CD4-positive, alpha-beta T cell treated with Interleukin-21 for 1 hour (primary cell): ENCODE measurements around the gene NR5A2.

ENCODE experiments used
- DNase-seq: peaks from one replicate; pipeline ENCODE4 v3.0.0-alpha.2; 2020

Gene NR5A2

DNA sequence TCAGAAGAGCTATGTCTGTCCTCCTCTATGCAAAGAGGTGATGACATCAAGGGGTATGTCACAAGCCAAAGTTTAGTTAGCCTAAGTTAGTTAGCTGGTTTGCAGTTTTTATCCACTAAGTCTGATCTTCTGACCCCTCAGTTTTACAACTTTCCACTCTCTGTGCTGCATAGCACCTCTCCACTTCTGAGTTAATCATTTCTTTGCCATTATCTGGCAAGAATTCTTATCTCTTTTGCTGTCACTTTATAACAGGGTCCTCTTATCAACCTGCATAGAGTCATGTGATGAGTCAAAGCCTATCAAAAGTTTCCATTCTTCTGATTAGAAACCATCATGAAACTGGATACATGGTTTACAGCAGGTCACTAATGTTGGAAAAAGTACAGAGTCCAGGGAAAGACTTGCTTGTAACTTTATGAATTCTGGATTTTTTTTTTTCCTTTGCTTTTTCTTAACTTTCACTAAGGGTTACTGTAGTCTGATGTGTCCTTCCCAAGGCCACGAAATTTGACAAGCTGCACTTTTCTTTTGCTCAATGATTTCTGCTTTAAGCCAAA lies at the start of gene NR5A2:
Gene NR5A2, plus strand, starts transcription at position 447 of the 560 bp plus-strand sequence. CDS start 138 bp downstream, outside the sequence.
- DNase-seq: no peak

DNA sequence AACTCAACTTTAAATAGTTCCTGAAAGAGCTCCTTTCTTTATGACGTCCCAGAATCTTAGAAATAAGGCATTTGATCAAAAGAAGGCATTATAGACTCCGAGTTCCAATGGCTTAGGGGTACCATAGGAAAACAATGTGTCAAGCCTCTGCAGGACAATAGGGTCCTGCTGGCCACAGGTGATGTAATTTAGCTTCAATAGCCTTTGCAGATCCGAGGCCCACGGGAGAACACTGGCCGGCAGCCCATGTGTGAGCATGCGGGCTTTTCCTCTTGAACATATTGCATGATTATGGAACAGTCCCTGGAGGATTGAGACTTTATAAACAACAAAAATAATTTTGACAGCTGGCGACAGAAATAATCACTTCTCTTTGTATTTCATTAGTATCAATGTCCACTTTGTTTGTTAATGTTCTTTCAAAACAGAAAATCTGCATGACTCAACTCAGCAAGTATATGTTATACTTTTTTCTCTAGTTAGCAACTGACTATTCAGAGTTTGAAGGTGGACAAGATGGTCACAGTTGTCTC lies 49.0 kb upstream of the NR5A2 start:
- DNase-seq: no peak

DNA sequence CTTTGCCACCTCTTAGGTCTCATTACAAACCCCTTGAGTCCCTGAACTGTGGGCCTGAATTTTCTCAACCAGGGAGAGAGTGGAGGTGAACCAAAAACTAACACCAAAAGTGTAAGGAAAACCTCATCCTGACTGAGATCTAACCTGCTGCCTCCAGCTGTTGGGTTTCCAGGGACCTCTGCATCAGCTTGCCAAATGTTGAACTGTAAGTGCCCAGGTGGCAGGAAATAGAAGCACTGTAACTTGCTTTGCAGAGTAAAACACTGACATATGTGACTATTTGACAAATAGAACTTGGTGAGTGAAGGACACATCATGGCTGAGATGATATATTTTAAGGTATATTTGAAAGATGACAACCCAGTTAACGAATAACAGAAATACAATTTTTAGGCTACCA lies 48.4 kb upstream of the NR5A2 start:
- DNase-seq: no peak

DNA sequence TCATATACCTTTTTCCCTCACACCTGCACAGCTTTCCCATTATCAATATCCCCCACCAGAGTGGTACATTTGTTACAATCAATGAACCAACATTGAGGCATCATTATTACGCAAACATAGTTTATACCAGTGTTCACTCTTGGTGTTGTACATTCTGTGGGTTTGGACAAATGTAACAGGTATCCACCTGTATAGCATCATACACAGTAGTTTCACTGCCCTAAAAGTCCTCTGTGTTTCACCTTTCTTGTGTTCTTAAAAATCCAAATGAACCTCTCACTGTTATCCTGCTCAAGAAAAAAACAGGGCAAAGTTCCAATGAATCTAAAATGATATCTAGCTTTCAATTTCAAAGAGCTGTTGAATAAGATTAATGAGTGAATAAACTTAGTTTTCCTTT lies 45.9 kb upstream of the NR5A2 start:
- DNase-seq: no peak

DNA sequence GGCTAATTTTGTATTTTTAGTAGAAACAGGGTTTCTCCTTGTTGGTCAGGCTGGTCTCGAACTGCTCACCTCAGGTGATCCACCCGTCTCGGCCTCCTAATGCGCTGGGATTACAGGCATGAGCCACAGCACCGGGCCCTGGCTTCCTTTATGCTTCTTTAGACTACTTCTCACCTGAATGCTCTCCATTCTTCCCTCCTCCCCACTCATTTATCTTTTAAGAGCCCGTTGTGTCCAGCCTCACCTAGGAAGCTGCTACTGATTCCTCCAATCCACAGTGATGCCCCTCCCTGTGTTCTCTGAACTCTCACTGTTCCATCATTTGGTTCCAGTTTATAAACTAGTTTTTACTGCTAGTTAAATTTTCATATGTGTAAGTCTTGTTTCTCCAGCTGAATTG lies 44.9 kb upstream of the NR5A2 start:
- no peak for DNase-seq

DNA sequence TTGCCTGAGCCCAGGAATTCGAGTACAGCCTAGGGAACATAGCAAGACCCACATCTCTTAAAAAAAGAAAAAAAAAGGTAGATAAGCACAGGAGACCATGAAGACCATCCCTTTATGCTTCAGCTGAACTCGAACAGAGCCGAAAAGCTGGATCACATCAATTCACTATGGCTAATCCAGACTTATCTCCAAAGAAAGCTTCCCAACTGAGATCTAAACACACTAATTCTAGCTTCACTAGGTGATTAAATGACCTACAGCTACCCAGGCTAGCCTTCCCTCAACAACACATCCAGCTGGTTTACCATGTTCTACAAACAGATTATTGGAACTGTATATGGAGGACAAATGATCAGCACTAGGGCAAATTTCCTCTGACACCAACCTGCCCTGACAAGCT lies 44.0 kb upstream of the NR5A2 start:
- DNase-seq: no peak

DNA sequence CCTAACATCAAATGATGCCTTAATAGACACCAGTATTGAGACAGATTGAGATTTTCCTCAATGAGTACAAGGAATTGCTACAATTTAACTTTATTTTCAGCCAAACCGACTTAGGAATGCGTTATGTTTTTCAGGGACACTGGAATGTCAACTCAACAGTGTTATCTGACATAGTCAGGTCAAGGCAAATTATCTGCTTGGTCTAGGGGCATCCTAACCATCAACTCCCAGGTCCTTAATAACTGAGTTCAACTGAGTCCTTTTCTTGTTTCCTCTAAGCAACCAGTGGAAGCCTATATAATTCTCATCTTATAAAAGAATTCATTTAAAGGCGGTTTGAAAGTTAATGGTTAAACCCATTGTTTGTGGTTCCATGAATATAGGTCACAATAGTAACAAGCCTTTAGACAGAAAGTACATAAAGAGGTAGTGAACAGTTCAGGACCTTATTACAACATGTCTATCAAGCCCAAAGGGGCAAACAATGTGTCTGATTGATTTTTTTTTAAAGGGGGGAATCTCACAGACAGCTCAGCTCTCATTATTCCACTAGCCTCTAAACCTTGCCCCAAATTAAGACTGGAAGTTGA lies 32.3 kb upstream of the NR5A2 start:
- DNase-seq: no peak

DNA sequence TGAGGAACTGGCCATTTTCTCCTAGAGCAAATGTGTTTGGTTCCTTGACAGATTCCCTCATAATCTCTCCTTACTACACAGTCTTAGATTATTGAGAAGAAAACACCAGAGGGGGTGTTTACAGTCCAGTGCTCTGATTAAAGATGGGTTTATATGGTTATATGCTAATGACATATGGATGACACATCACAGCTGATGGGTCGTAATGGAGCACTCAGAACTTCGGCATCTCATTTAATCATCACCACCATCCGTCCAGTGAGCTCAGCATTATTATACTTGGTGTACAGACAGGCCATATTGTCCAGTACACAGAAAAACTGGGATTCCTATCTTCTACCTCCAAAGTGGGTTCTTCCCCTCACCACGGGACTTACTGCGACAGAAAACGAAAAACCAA lies 22.3 kb upstream of the NR5A2 start:
- DNase-seq: no peak

DNA sequence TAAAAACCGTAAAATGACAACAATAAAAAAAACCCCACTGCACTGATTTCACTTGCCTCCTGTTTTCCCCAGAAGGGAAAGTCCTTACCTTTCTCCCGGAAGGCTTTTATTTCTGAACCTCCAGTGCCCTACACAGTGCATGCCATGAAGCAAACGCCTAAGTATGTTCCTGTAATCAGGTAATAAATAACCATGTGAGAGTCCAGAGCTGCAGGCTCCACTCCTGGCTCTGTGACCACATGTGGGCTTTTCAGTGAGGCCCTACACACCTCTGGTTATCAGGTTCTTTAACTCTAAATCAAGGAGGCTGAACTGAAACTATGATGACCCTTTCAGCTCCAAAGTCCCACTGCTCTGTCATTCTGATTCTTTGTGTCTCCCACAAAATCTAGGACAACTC lies 20.8 kb upstream of the NR5A2 start:
- DNase-seq: no peak

DNA sequence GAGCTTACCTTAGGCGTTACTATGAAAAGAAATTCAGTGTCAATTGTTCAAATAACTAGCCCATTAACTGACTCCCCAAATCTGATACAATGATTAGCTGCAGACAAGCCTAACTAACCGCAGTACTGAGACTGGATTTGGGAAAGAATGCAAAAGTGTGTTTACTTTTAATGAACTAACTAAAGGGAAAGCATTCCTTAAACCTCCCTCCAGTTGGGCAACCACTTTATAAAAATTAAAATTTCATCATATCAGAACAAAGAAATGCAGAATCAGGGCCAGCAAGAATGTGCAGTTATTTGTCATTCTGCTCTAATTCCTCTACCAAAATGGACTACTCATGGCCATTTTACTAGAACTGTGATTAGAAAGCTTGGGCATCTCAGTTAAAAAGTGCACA lies 11.7 kb upstream of the NR5A2 start:
- no peak for DNase-seq

DNA sequence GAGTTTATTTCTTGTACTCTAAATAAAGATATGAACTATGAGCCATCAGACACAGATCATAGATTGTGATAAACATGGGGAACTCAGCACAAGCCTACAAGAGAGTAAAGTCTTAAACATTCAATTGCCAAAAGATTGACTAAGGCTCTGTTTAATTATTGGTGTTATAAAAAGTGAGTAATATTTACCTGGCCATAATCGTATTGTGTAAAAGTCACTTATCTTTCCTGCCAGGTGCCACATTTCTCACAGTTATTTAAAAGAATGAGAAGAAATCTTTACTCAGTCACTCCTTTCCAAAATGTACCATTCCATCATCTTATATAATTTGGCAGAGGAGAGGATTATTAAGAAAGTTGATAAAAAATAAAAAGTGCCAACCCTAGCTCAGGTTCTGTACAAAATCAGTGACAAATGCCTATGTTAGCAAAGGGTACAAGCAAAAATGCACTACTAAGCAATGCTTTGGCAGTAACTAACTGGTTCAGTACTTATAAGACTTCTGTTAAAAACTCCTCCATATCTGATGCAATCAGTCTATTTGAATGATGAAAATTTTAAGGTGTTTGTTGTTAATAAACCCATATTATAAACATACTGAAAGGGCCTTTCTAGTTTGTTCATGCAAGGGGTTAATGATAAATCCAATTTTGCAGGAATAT lies 5.8 kb upstream of the NR5A2 start:
- no peak for DNase-seq

DNA sequence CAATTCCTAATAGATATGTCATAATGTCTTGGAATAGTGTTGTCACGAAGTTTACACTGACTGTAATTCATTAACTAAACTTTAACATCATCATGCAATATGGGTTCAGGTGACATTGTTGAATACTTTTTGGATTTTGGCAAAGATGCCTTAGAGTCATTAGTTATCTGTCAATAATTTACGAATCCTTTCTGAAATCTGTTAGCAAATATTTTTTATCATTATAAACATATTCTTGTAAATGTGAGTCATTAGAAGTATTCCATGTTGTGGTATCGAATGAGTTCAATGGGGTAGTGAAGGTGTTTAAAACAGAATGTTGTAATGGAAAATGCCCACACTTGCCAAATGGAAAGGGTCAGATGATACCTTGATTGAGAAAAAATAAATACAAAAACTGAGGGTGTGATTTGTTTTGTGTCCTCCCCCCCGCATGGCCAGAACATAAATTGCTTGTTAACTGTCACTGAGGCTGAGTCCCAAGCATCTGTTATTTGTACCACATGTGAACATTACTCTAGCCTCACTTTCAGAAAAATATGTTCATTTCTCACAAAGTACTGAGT lies 5.2 kb upstream of the NR5A2 start:
- no peak for DNase-seq

DNA sequence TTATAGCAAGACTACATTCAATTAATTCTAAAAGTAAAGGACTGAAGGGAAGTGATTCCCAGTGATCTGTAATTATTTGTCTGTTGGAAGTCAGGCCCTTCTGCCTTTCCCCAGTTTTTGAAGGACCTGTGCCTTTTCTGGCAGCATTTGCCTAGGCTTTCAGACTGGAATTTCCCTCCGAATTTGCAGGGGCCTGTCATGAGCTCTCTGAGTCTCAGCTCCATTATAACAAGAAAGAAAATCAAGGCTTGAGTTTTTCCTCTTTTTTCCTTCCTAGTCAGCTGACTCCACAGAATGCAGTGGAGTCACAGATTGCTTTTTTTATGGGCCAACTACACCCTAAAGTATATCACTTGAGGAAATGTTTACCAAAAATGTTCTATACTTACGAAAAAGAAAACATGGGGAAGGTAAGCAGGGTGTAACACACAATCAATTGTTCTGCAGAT lies 1.1 kb downstream of the NR5A2 start:
- no peak for DNase-seq

DNA sequence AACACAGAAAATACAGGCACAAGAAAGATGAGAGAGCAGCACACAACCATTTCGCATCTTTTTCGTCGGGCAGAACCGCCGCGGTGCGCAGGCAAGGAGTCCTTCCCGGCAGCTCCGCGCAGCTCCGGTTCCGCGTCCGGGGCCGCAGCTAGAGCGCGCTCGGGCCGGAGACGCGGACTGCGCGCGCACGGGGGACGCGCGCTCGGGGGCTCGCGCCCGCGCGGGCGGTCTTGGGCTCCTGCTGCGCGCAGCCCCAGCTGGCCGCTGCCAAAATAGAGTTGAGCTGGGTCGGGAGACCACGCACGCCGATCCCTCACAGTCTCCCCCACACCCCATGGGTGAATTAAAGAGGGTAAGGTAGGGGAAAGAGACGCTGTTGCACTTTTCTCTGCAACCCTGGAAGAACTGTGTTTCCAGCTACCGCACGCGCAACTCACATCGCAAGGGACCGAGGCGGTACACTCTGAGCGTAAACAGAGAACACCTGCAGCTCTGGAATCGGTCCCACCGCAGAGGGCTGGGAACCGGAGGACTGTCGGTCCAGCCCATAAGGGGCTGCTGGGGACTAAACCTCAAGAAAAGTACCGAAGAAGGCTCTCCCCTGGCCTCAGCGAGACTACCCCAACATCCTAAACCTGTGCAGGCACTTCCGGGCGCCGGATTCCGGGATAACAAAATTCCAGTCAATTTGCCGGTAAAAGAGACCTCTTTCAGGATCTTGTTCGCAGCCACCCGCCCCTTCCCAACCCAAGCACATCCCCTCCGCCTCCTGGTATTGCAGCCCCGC lies 1.7 kb downstream of the NR5A2 start:
- DNase-seq: no peak

DNA sequence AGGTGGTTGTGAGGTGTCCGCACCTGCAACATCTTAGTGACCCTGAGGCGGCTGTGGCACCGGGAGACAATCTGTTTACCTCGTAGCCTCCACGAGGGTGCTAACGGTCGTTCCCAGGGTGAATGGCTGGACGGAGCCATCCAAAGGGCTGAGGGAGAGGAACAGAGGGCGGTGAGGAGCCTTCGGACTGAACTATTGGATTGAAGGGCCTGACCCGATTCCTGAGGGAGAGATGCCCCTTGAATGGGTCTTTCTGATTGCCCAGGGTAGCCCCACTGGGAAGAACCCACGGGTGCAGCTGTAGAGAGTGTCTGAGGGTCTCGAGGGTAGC lies 2.3 kb downstream of the NR5A2 start:
- DNase-seq: no peak

DNA sequence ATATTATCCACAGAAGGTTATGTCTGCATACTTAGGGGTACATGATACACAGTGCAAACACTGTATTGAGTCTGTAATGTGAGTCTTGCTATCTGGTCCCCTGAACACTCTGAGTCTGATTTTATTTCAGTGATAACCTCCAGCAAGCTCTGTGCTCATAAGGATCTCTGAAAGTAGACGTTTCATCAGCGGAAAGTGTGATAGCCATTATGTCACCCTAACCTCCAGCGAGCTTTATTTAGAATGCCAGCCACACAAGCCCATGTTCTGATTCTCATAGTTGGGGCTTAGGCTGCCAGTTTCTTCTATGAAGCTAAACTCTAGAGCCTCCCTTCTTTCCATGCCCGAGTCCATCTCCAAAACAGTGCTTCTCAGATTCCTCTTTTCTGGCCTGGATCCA lies 3.3 kb downstream of the NR5A2 start:
- no peak for DNase-seq

DNA sequence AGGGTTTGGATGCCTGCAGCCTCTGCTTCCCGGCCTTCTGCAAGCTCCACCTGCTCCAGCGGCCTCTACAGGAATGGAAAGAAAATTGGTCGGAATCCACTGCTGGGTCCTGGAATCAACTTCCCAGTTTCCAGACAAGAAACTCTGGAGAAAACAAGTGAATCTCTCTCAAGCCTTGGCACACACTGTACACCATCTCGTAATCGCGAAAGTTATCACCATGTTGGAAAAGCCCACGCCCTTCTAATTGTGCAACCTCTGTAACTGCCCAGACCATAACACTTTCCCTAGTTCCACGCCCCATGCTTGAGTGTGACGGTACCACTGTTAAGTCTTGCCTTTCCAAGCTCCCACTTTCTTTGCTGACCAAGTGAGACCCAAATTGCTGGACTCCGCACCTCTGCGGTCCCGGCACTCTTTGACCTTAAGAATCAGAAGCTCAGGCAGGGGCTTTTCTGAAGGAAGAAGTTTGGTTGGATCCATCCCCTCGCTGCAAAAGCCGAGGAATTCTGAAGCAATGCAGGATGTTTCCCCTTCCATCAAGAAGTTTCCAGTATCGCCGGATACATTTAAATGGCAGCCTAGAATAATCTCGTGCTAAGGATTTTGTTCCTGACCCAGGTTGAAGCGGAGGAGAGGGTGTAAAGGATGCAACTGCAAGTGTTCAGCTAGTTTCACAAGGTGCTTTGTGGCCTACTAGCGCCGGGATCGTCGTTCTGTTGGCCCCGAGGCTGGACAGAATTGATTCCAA lies 6.2 kb downstream of the NR5A2 start:
- DNase-seq: no peak

DNA sequence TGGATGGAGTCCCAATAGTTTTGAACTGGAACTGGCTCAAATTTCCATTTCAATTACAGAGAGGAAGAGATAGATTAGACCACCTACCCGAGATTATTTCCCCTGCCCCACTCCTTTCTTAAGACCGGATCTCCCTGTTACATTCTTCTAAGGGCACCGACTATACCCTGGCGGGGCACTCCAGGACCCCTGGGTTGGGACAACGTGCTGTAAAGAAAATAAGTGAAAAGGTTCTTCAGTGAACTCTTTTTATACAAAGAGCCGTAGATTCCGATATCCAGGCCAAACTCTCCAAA lies 6.7 kb downstream of the NR5A2 start:
- DNase-seq: no peak

DNA sequence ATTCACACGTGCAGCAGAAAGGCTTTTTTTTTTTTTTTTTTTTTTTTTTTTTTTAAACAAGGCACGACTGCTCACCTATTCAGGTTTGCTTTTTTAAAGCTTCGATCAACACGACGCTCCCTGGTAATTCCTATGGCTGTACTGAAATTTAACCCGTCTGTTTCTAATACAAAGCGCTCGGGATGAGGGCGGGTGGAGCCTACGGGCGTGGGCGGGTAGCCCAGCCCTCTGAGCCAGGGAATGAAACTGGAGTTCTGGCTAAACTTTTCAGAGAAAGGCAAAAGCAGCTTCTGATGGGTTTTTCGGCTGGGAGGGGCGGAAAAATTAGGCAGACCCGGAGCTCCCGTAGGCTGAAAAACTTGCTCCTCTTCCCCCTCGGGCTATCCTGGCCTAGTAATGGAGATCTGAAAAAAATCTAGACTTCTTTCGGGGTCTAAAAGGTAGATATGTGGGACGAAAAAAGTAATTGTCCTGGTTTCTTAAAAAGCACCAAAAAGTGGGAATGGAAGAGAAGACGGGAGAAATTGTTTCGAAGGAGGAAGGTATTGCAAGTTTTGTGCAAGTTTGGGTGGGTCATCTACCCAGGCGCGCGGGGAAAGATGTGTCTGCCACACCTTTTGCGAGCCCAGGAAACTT lies 7.4 kb downstream of the NR5A2 start:
- no peak for DNase-seq

DNA sequence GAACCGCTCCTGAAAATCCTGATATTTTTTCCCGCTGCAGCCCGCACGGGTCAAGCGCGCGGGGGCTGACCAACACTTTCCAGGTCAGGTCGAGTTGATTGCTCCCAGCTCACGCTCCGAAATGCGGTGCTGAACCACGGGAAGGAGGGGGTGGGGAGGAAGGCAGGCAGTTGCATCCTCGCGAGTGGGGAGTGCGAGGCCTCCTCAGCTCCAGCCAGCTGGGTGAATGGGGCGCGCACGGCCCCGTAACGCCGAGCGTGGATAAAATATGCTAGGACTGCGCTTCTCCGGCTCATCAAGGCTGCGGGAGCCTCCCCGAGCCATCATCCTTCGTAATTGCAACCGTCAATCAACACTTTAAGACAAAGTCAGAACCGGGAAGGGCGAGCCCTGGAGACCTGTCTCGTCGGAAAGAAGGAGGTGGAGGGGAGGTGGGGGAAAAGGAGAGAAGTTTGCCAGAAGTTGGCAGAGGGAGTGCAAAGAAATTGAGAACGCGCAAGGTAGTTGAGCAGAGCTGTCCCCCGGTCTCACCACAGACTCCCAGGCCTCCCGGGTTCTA lies 8.0 kb downstream of the NR5A2 start:
- no peak for DNase-seq

DNA sequence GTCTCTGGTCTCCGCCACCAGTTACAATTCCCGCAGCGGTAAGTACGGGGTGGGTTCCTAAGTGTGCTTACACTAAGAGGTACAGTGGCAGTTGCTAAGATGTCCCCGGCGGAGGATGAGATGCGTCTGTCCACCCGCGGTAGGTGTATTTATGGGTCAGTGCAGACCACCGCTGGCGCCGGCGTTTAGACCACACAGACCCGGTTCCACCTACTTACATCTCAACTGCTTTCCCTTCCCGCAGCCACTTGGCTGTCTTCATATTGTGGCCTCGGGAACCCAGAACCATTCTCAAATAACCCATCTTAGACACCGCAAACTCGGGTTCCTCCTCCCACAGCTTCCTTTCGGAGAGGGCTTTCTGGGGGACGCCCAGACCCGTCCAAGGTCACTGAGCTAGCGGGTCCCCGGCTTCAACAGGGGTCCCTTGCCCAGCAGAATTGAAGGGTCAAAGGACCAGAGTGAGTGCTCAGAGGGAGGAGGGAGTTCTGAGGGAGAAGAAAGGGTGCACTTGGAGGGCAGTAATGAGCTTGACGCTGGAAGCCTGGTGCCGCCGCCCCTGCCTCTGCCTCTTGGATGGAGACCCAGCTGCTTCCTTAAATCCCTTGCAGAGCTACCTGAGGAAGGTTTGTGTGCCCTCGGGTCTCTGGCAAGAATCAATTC lies 8.6 kb downstream of the NR5A2 start:
- no peak for DNase-seq
